BE2C (cell line): ENCODE data around the gene TXNDC5.
"Not testable (repeated sequence)": the region's sequence is repeated elsewhere in the genome, so short reads cannot be mapped to it uniquely, and the experiment has no call there.

ENCODE experiments used
- DNase-seq: peaks from one replicate; pipeline ENCODE4 v3.0.0-alpha.2; 2020
- H3K27me3 ChIP-seq: fragments of 250-450 bp; sonication (Bioruptor Pico); 2 replicates; pipeline ENCODE4 v1.5.1; 2020; ENCODE audit warnings: mild to moderate bottlenecking
- H3K36me3 ChIP-seq: fragments of 250-450 bp; sonication (Bioruptor Pico); 2 replicates; pipeline ENCODE4 v1.5.1; 2020; ENCODE audit warnings: mild to moderate bottlenecking
- H3K4me1 ChIP-seq: fragments of 250-450 bp; sonication (Bioruptor Pico); 2 replicates; pipeline ENCODE4 v1.5.1; 2020
- H3K4me3 ChIP-seq: 2 replicates; pipeline ENCODE4 v1.5.1; 2011; ENCODE audit warnings: low read depth, low read length
- H3K9me3 ChIP-seq: fragments of 250-450 bp; sonication (Bioruptor Pico); 2 replicates; pipeline ENCODE4 v1.5.1; 2020
- CTCF ChIP-seq: IDR thresholded peaks from 2 replicates; pipeline ENCODE4 v1.5.1; 2012; ENCODE audit warnings: mild to moderate bottlenecking, low read depth, low read length

The TXNDC5 gene

DNA sequence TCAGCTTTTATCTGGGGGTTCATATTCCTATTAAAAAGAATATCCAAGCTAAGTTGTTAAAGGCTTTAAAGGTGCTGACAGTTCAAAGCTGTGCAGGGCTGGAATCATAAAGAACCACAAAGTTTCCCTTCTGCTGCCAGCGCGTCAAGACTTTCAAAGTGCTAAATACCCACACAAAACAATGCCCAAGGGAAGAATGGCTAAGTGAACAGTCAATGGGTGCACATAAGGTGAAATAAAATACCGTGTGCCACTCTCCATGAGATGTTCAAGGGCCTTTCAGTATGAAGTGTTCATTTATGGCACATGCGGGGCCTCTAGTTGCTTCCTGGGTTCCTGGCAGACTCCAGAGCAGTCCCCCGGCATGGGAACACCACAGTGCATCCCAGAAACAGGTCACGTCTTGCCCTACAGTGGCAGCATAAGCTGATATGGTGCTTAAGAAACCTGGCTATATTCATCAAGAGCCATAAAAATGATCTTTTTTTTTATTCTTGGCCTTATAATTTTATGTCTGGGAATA is 14.1 kb downstream of the TXNDC5 start:
- H3K27me3 ChIP-seq = no peaks in the 10 kb centered on the region
- DNase-seq = no peak
- H3K9me3 ChIP-seq = no peaks in the 10 kb centered on the region
- no peak for TF ChIP-seq CTCF
- H3K36me3 ChIP-seq = peaks cover 88% of the 10 kb centered on the region
- no peak overlapping the region for H3K4me3 ChIP-seq
- H3K4me1 ChIP-seq = no peaks in the 10 kb centered on the region; the same call in 1 of the 2 replicates

DNA sequence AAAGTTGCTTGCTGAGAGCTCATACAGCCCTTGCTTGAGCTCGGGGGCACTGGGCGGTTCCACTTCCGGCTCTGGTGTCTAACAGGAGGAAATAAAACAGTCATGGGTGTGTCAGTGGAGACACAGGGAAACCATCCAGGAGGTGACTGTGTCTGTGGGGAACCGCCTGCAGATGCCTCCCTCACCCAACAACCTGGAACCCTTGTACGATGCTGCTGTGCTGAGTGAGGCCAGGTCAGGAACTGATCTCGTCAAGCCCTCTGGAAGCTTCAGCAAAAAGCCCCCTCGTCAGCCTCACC is 15.5 kb downstream of the TXNDC5 start:
- Histone ChIP-seq H3K36me3 (peaks cover 88% of the 10 kb centered on the region), H3K4me3 (no peak overlapping the region), H3K27me3 (no peaks in the 10 kb centered on the region), H3K9me3 (no peaks in the 10 kb centered on the region), H3K4me1 (no peaks in the 10 kb centered on the region; the same call in 1 of the 2 replicates)
- DNase-seq = no peak
- no peak for TF ChIP-seq CTCF

DNA sequence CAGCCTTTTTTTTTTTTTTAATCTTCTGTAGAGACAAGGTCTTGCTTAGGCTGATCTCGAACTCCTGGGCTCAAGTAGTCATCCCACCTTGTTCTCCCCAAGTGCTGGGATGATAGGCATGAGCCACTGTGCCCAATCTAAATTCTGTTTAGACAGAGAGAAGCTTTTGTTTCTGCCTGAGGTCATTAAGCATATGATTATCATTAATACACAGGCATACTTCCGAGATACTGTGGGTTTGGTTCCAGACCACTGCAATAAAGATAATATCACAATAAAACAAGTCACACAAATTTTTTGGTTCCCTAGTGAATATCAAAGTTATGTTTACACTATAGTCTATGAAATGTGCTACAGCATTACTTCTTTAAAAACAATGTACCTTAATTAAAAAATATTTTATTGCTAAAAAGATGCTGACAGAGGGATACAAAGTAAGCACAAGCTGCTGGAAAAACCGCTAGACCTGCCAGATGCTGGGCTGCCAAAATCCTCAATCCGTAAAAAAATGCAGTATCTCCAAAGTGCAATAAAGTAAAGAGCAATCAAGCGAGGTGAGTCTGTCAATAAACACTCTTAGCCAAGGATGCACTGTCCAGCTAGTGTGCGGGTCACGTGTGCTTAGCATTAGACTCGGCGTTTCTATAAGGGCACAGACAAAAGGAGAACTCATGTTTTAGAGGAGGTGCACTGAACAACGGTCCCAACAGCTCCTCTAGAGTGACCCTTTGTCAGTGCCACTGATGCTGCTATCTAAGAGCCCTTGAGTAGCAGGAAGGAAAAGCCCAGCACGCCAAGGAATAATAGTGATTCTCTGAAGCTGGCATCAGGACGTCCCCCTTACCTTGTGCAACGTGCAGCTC is 16.1 kb downstream of the TXNDC5 start:
- TF ChIP-seq CTCF = no peak
- Histone ChIP-seq H3K27me3 (no peaks in the 10 kb centered on the region), H3K4me1 (no peaks in the 10 kb centered on the region; the same call in 1 of the 2 replicates), H3K9me3 (no peaks in the 10 kb centered on the region), H3K36me3 (peaks cover 90% of the 10 kb centered on the region), H3K4me3 (no peak overlapping the region)
- no peak for DNase-seq

- Histone ChIP-seq H3K27me3 (no peaks in the 10 kb centered on the region), H3K4me3 (no peak overlapping the region), H3K9me3 (no peaks in the 10 kb centered on the region), H3K36me3 (peaks cover 93% of the 10 kb centered on the region), H3K4me1 (no peaks in the 10 kb centered on the region; the same call in 1 of the 2 replicates)
- no peak for TF ChIP-seq CTCF
- no peak for DNase-seq
Observed at GRCh38 chr6:7893342-7893741, 17.2 kb downstream of the TXNDC5 start.

GRCh38 chr6:7892367-7892766 is 18.2 kb downstream of the TXNDC5 start:
- H3K4me1 ChIP-seq, H3K9me3 ChIP-seq, H3K4me3 ChIP-seq, H3K27me3 ChIP-seq, DNase-seq: not testable (repeated sequence)
- H3K36me3 ChIP-seq = peaks cover 92% of the 10 kb centered on the region

DNA sequence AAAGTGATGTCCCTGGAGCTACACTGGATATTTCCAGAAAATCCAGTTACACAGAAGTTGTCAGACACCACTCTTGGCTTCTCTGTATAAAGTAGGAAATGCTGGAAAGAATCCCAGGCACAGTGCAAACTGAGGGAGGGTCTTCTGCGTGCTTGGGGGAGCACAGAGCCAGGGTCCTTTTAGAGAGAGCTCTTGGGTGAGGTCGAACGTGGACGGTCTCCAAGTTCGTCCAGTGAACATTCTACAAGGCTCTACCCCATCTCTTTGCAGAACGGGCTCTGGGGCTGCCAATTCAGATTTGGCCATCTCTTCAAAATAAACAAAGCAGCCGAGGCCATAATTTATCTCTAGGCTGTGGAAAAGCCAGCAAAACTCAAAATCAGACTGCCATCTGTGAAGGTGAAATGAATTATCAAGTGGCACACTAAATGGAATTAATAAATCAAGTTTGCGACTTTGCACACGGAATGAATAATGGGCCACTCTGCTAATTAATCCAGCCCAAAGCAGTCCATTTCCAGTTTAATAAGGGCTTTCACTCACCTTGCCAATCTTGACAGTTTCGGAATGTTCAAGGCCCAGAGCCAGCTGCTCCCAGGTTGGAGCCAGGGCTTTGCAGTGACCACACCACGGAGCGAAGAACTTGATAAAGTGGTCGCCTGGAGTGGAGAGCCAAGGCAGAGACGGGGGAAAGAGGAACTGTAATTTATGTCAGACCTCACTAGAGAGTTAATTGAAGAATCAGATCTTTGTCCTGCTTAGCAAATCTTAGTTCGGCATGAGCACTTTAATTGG is 19.3 kb downstream of the TXNDC5 start:
- Histone ChIP-seq H3K36me3 (peaks cover 97% of the 10 kb centered on the region), H3K27me3 (no peaks in the 10 kb centered on the region), H3K4me1 (no peaks in the 10 kb centered on the region; the same call in 1 of the 2 replicates), H3K4me3 (no peak overlapping the region), H3K9me3 (no peaks in the 10 kb centered on the region)
- no peak for DNase-seq
- no peak for TF ChIP-seq CTCF
